ENCODE data around the gene PLA2G7. TPM values are rescaled to one million over a fixed set of nuclear protein-coding genes. Genes with fewer than 3 reads are reported as not detected.

PLA2G7 gene
- polyA plus RNA-seq, 3 donors from 2014 or later: 0.26 to 2.2 TPM; not detected in 1

DNA sequence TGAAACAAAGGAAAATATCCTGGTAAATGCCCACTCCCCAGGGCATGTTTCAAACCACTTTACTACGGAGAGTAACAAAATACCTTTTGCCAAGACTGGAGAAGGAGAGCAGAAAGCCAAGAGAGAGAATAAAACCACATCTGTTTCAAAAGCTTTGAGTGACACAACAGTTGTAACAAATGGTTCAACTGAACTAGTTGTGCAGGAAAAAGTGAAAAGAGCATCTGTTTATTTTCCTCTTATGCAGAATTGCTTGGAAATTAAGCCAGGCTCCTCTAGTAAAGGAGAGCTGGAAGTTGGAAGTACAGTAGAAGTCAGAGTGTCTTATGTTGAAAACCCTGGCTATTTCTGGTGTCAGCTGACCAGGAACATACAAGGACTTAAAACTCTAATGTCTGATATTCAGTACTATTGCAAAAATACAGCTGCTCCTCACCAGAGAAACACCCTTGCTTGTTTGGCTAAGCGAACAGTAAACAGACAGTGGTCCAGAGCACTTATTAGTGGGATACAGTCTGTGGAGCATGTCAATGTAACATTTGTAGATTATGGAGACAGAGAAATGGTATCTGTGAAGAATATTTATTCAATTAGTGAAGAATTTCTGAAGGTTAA is 44.9 kb downstream of the PLA2G7 start:
- Mint-ChIP-seq H3K27me3 (ENCODE audit: low read depth in 3 of 3) (peaks cover 3 to 8% (median 5%) of the 10 kb centered on the region in 3 donors), H3K9me3 (peaks cover 0 to 2% (median 0%) of the 10 kb centered on the region in 6 donors)

DNA sequence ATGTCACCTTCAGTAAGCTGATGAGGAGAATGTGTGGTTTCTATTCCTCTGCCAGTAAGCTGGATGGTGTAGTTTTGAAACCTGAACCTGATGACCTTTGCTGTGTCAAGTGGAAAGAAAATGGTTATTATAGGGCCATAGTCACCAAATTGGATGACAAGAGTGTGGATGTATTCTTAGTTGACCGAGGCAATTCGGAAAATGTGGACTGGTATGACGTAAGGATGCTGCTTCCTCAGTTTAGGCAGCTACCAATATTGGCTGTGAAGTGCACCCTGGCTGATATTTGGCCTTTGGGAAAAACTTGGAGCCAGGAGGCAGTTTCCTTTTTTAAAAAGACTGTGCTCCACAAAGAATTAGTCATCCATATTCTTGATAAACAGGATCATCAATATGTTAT is 45.5 kb downstream of the PLA2G7 start:
- Mint-ChIP-seq H3K4me1 (no peaks in the 10 kb centered on the region), H3K27me3 (ENCODE audit: low read depth in 3 of 3) (peaks cover 3 to 8% (median 5%) of the 10 kb centered on the region in 3 donors), H3K4me3 (no peak overlapping the region), H3K36me3 (no peaks in the 10 kb centered on the region), H3K27ac (no peak overlapping the region), H3K9me3 (peaks cover 0 to 2% (median 0%) of the 10 kb centered on the region in 6 donors)
- no peak for DNase-seq

More for the DNA sequence above, 44.9 kb downstream of the PLA2G7 start:
- H3K4me3 Mint-ChIP-seq: no peak overlapping the region
- no peak for DNase-seq
- H3K27ac Mint-ChIP-seq: no peak overlapping the region
- no peaks in the 10 kb centered on the region for H3K4me1 Mint-ChIP-seq
- no peaks in the 10 kb centered on the region for H3K36me3 Mint-ChIP-seq

DNA sequence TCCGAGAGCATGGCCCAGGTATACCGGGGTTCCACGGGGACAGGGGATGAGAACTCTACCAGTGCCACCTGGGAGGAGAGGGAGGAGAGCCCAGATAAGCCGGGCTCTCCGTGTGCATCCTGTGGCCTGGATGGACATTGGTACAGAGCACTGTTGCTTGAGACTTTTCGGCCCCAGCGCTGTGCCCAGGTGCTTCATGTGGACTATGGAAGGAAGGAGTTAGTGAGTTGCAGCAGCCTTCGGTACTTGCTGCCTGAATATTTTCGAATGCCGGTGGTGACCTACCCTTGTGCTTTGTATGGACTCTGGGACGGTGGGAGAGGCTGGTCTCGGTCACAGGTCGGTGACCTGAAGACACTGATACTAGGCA is 46.2 kb downstream of the PLA2G7 start:
- Mint-ChIP-seq H3K4me1 (no peaks in the 10 kb centered on the region), H3K27ac (no peak overlapping the region), H3K4me3 (no peak overlapping the region), H3K27me3 (ENCODE audit: low read depth in 3 of 3) (peaks cover 3 to 8% (median 5%) of the 10 kb centered on the region in 3 donors), H3K36me3 (no peaks in the 10 kb centered on the region), H3K9me3 (peaks cover 0 to 2% (median 0%) of the 10 kb centered on the region in 6 donors)
- DNase-seq: no peak

DNA sequence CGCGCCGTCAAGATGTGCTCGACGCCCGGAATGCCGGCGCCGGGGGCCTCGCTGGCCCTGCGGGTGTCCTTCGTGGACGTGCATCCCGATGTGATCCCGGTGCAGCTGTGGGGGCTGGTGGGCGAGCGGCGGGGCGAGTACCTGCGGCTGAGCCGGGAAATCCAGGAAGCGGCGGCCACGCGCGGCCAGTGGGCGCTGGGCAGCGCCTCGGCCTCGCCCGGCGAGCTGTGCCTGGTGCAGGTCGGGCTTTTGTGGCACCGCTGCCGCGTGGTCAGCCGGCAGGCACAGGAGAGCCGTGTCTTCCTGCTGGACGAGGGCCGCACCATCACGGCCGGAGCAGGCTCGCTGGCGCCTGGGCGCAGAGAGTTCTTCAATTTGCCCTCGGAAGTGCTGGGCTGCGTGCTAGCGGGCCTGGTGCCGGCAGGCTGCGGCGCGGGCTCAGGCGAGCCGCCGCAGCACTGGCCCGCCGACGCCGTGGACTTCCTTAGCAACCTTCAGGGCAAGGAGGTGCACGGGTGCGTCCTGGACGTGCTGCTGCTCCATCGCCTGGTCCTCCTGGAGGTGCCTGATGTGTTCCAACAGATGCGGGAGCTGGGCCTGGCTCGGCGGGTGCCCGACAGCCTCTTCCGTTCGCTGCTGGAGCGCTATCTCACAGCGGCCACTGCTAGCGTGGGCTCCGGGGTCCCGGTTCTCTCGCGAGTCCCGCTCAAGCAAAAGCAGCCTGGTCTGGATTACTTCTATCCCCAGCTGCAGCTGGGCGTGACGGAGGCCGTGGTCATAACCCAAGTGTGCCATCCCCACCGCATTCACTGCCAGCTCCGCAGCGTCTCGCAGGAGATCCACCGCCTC is 46.8 kb downstream of the PLA2G7 start:
- Mint-ChIP-seq H3K4me3 (no peak overlapping the region), H3K4me1 (no peaks in the 10 kb centered on the region), H3K27ac (no peak overlapping the region), H3K9me3 (no peaks in the 10 kb centered on the region), H3K27me3 (ENCODE audit: low read depth in 3 of 3) (peaks cover 3 to 6% (median 5%) of the 10 kb centered on the region in 3 donors), H3K36me3 (no peaks in the 10 kb centered on the region)
- no peak for DNase-seq

DNA sequence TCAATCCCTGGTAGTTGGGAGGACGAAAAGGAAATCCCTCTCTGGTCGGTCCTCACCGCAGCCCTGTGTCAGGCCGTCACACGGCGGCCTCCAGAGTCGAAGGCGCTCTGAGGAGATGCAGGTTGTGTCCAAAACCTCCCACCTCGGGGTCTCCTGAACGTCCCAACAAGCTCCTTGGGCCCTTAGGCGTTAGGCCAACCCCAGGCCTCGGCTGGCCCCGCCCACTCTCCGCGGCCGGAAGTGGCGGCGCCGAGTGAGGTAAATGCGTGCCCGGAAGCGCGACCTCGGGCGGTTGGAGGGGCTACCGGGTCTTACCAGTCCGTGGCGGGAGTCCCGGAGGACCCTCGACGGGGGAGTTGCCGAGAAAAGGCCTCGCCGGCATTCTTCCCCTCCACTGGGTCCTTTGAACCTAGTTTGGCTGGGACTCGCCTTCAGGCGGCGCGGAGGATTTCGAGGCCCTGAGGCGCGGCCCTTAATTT is 47.5 kb downstream of the PLA2G7 start, which contains the start of gene TDRD6:
Gene TDRD6, plus strand, starts transcription at position 267 of the 479 bp plus-strand sequence. CDS start 244 bp downstream, outside the sequence.
- DNase-seq: no peak
- Mint-ChIP-seq H3K4me1 (no peaks in the 10 kb centered on the region), H3K27me3 (ENCODE audit: low read depth in 3 of 3) (peaks cover 3 to 9% (median 4%) of the 10 kb centered on the region in 3 donors), H3K36me3 (no peaks in the 10 kb centered on the region), H3K27ac (no peak within 1 kb of the TSS), H3K4me3 (no peak within 1 kb of the TSS), H3K9me3 (no peaks in the 10 kb centered on the region)

DNA sequence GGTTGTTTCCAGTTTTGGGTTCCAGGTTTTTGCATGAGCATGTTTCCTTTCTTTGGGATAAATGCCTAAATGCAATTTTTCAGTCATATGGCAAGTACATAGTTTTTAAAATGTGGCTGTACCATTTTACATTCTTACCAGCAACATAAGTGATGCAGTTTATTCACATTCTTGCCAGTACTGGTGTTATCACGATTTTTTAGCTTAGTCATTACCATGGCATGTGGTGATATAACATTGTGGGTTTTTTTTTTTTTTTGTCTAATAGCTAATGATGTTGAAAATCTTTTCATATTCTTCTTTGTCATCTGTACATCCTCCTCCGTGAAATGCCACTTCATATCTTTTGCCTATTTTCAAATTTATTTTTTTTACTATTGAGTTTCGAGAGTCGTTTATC is 50.4 kb downstream of the PLA2G7 start:
- H3K27ac Mint-ChIP-seq: no peak overlapping the region
- no peaks in the 10 kb centered on the region for H3K4me1 Mint-ChIP-seq
- no peaks in the 10 kb centered on the region for H3K9me3 Mint-ChIP-seq
- no peak overlapping the region for H3K4me3 Mint-ChIP-seq
- peaks cover 0 to 9% (median 0%) of the 10 kb centered on the region in 3 donors for H3K27me3 Mint-ChIP-seq (ENCODE audit: low read depth in 3 of 3)
- no peak for DNase-seq
- H3K36me3 Mint-ChIP-seq: no peaks in the 10 kb centered on the region

DNA sequence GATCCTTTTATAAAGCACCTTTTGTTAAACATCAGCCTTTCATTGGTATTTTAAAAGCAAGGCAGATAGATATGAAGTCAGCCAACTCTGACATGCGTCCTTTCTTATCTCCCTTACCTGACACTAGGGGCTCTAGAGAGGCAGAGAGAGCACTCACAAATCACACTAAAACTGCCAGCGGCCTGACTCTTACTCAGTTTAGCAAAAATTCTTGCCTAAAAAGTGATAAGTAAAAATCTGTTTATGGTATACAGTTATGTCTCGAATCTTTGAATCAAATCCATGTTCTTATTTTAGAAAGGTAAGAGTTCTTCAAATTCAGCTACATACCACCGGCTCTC is 57.9 kb downstream of the PLA2G7 start:
- H3K4me3 Mint-ChIP-seq: no peak overlapping the region
- H3K27me3 Mint-ChIP-seq (ENCODE audit: low read depth in 3 of 3): no peaks in the 10 kb centered on the region
- no peak for DNase-seq
- no peaks in the 10 kb centered on the region for H3K4me1 Mint-ChIP-seq
- no peaks in the 10 kb centered on the region for H3K36me3 Mint-ChIP-seq
- H3K9me3 Mint-ChIP-seq: no peaks in the 10 kb centered on the region
- no peak overlapping the region for H3K27ac Mint-ChIP-seq

DNA sequence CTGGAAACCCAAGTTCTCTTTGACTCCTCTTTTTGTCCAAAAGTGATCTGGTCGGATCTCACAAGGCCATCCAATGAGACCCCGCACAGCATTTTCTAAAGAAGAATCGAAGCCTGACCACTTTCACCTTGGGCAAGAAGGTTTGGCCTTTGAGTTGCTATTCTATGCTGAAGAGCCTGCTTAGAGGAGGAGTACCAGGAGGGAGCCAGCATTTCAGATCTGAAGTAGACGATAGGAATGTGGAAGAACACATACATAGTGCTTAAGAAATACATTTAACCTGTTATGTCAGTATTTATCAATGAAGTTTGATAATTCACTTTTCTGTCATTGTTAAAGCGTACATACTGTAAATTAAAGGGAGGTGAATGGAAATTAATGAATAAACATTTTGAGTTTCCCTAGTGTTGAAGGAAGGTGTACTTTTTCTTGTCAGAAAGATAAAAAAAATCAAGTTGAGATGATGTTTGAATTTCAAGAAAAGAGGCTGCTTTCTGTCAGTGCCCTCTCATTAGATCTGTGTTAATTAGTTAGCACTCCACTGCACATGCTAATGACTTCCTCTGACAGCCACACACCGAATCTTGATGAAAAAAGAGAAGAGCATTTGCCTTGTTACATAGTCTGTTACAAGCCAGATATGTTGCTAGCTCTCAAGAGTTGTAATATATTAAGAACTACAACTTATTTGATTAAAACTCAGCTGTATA is 58.4 kb downstream of the PLA2G7 start:
- no peaks in the 10 kb centered on the region for H3K27me3 Mint-ChIP-seq (ENCODE audit: low read depth in 3 of 3)
- H3K9me3 Mint-ChIP-seq: no peaks in the 10 kb centered on the region
- DNase-seq: no peak

DNA sequence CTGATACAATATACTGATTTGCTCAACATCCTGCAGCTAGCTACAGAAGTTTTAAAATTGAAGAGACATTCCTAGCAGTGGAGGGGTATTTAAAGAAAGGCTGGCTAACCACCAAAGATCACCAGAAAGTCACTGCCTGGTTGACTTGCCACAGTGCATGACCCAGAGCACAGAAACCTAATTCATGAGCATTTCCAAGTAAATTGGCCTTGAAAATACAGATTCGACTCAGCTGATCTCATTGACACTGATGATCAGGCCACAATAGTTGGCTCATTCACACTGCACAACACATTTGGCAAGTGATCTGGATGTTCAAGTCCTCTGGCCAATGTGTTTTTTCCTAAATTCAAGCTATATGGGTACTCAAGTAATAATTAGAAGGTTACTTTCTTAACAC is 60.8 kb downstream of the PLA2G7 start:
- no peaks in the 10 kb centered on the region for H3K36me3 Mint-ChIP-seq
- no peaks in the 10 kb centered on the region for H3K4me1 Mint-ChIP-seq
- H3K27ac Mint-ChIP-seq: no peak overlapping the region
- H3K9me3 Mint-ChIP-seq: no peaks in the 10 kb centered on the region
- no peaks in the 10 kb centered on the region for H3K27me3 Mint-ChIP-seq (ENCODE audit: low read depth in 3 of 3)
- H3K4me3 Mint-ChIP-seq: no peak overlapping the region
- DNase-seq: no peak

More for the DNA sequence above, 58.4 kb downstream of the PLA2G7 start:
- H3K27ac Mint-ChIP-seq: no peak overlapping the region
- no peaks in the 10 kb centered on the region for H3K36me3 Mint-ChIP-seq
- H3K4me3 Mint-ChIP-seq: no peak overlapping the region
- no peaks in the 10 kb centered on the region for H3K4me1 Mint-ChIP-seq

DNA sequence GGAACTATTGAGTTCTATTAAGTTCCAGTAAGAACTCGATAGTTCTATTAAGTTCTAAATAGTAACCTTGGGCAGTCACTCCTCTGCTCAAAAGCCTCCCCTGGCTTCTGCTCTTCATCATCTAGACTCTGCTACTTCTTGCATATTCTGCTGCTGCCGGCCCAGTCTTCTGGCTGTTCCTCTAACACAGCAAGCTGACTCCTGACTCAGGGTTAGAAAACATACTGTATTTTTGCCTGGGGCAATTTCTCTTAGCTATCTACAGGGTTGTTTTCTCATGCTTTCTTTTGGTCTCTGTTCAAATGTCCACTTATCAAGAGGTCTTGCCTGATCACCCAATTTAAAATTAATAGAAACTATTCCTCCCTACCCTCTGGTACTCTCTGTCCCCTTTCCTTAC is 67.8 kb downstream of the PLA2G7 start:
- DNase-seq: no peak
- no peak overlapping the region for H3K27ac Mint-ChIP-seq
- H3K27me3 Mint-ChIP-seq (ENCODE audit: low read depth in 3 of 3): peaks cover 0 to 3% (median 2%) of the 10 kb centered on the region in 3 donors
- no peaks in the 10 kb centered on the region for H3K4me1 Mint-ChIP-seq
- no peaks in the 10 kb centered on the region for H3K36me3 Mint-ChIP-seq
- H3K4me3 Mint-ChIP-seq: no peak overlapping the region
- no peaks in the 10 kb centered on the region for H3K9me3 Mint-ChIP-seq

DNA sequence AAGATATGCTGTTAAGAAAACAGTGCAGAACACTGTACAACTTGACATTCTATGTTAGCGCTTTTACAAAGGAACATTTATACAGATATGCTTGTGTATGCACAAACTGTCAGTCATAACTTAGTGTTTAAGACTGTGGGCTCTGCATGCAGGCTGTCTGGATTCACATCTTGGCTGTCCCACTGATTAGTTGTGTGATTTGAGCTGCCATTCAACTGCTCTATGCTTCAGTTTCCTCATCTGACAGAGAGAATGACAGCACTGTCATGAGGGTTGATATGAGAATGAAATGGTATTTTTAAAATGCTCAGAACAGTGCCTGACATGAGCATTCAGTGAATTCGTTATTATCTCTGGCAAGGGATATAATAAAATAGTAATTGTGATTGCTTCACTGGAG is 73.7 kb downstream of the PLA2G7 start:
- DNase-seq: no peak
- no peaks in the 10 kb centered on the region for H3K36me3 Mint-ChIP-seq
- H3K9me3 Mint-ChIP-seq: peaks cover 0 to 3% (median 0%) of the 10 kb centered on the region in 6 donors
- H3K27ac Mint-ChIP-seq: no peak overlapping the region
- peaks cover 0 to 5% (median 4%) of the 10 kb centered on the region in 3 donors for H3K27me3 Mint-ChIP-seq (ENCODE audit: low read depth in 3 of 3)
- H3K4me3 Mint-ChIP-seq: no peak overlapping the region
- no peaks in the 10 kb centered on the region for H3K4me1 Mint-ChIP-seq

DNA sequence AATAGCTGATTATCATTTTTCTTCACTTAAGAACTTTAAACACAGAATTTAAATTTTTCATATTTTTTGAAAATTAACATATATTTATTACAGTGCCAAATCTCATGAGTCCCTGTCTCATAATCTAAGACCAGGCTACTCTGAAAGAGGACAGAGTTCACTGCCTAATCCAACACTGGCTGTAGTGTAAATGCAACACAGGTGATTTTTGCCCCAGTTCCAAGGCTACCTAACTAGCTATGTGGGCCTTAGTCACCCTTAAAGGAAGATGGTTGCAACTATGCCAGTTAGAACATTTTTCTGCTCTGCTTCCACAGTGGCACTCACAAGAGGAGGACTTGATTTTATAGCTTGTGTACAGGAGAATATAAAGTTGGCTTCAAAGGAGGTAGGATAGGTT is 77.5 kb downstream of the PLA2G7 start:
- Mint-ChIP-seq H3K4me3 (no peak overlapping the region), H3K4me1 (peaks cover 6 to 13% of the 10 kb centered on the region in 2 donors), H3K27ac (no peak overlapping the region), H3K27me3 (ENCODE audit: low read depth in 3 of 3) (peaks cover 6 to 17% (median 8%) of the 10 kb centered on the region in 3 donors), H3K36me3 (no peaks in the 10 kb centered on the region), H3K9me3 (peaks cover 0 to 3% (median 0%) of the 10 kb centered on the region in 6 donors)
- DNase-seq: no peak

DNA sequence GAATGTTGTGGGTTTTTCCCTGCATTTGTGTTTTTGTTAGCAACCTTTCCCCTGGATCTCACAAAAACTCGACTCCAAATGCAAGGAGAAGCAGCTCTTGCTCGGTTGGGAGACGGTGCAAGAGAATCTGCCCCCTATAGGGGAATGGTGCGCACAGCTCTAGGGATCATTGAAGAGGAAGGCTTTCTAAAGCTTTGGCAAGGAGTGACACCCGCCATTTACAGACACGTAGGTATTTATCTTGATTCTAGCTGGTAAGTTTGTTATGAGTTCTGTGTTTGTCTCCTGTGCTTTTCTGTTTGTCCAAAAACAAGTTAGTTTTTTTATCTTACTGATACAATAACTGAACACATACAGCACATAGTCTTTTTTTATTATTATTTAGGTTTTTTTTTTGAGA is 79.4 kb downstream of the PLA2G7 start:
- Mint-ChIP-seq H3K9me3 (peaks cover 0 to 2% (median 0%) of the 10 kb centered on the region in 6 donors), H3K4me3 (no peak overlapping the region), H3K36me3 (no peaks in the 10 kb centered on the region), H3K4me1 (peaks cover 12 to 21% of the 10 kb centered on the region in 2 donors), H3K27ac (no peak overlapping the region), H3K27me3 (ENCODE audit: low read depth in 3 of 3) (peaks cover 11 to 22% (median 14%) of the 10 kb centered on the region in 3 donors)
- DNase-seq: no peak
